ENCODE data around the gene NEDD8.
"Not testable (repeated sequence)": the region's sequence is repeated elsewhere in the genome, so short reads cannot be mapped to it uniquely, and the experiment has no call there.

NEDD8 gene

GRCh38 chr14:24247422-24247821 is 15.3 kb upstream of the NEDD8 start:
- DNase-seq (ENCODE audit: low read depth) = no peak

- no peak for DNase-seq (ENCODE audit: low read depth)
Observed at GRCh38 chr14:24246765-24247212, 14.6 kb upstream of the NEDD8 start.

GRCh38 chr14:24245350-24245749 is 13.2 kb upstream of the NEDD8 start:
- DNase-seq (ENCODE audit: low read depth) = not testable (repeated sequence)

- no peak for DNase-seq (ENCODE audit: low read depth)
Observed at GRCh38 chr14:24243336-24243836, 11.2 kb upstream of the NEDD8 start.

- peak; percentile 80 for DNase-seq (ENCODE audit: low read depth)
Observed at GRCh38 chr14:24241829-24242443, 9.8 kb upstream of the NEDD8 start.

- DNase-seq (ENCODE audit: low read depth) = no peak
Observed at GRCh38 chr14:24240110-24240918, 8.1 kb upstream of the NEDD8 start.

- DNase-seq (ENCODE audit: low read depth) = no peak
Observed at GRCh38 chr14:24238527-24239037, 6.4 kb upstream of the NEDD8 start.

GRCh38 chr14:24238123-24238522 is 6.0 kb upstream of the NEDD8 start:
- no peak for DNase-seq (ENCODE audit: low read depth)

- no peak for DNase-seq (ENCODE audit: low read depth)
Observed at GRCh38 chr14:24237463-24237955, 5.3 kb upstream of the NEDD8 start.

- DNase-seq (ENCODE audit: low read depth) = no peak
Observed at GRCh38 chr14:24236689-24237462, 4.7 kb upstream of the NEDD8 start.

GRCh38 chr14:24235804-24236688 is 3.9 kb upstream of the NEDD8 start:
- DNase-seq (ENCODE audit: low read depth) = no peak

- DNase-seq (ENCODE audit: low read depth) = no peak
Observed at GRCh38 chr14:24234095-24235005, 2.2 kb upstream of the NEDD8 start.

GRCh38 chr14:24233538-24233866 is 1.3 kb upstream of the NEDD8 start:
- DNase-seq (ENCODE audit: low read depth) = no peak

GRCh38 chr14:24232645-24233537 is 724 bp upstream of the NEDD8 start, which contains the start of gene GMPR2:
Gene GMPR2 (plus strand): TSS chr14:24232929. CDS start chr14:24233254, 325 bp downstream.
- no peak for DNase-seq (ENCODE audit: low read depth)

GRCh38 chr14:24231263-24232120 is 675 bp downstream of the NEDD8 start:
- DNase-seq (ENCODE audit: low read depth) = no peak

GRCh38 chr14:24228902-24229301 is 3.3 kb downstream of the NEDD8 start:
- DNase-seq (ENCODE audit: low read depth) = no peak

GRCh38 chr14:24226473-24226872 is 5.7 kb downstream of the NEDD8 start:
- no peak for DNase-seq (ENCODE audit: low read depth)

- DNase-seq (ENCODE audit: low read depth) = no peak
Observed at GRCh38 chr14:24224618-24225071, 7.5 kb downstream of the NEDD8 start.

All from stimulated activated CD8-positive, alpha-beta memory T cell treated with anti-CD3 and anti-CD28 coated beads, Interleukin-15, amount 100 ng/mL, for 24 hours (primary cell).